Endothelial cell of umbilical vein (primary cell): ENCODE results near the gene PRC1. TPM values are rescaled to one million over a fixed set of nuclear protein-coding genes. Genes with fewer than 3 reads are reported as not detected.

Experiments used
- BruUV-seq: library from RNA; stranded (reverse); fragments of 400-500 nt; replicated peaks from 2 replicates; lab custom pipeline; 2021; lab: Mats Ljungman, UMichigan
- CTCF ChIA-PET: fragments of 300-600, 350-600 bp; sonication (Branson Sonifier 250); formaldehyde crosslinking; loops from one replicate; lab custom pipeline; 2021; ENCODE audit warnings: antibody characterized with exemption, inconsistent platforms; lab: Charles Lee
- POLR2A ChIA-PET: fragments of 300-600, 350-600 bp; sonication (Branson Sonifier 250); formaldehyde crosslinking; loops from one replicate; lab custom pipeline; 2021; ENCODE audit warnings: antibody characterized with exemption, inconsistent platforms; lab: Charles Lee
- DNase-seq: peaks from one replicate; pipeline ENCODE4 v3.0.0-alpha.2; 2011; ENCODE audit warnings: low read depth, low spot score
- FAIRE-seq: peaks from 2 replicates; lab custom pipeline; 2011; peaks lifted over from hg19 to GRCh38; lab: Jason Lieb, UNC
- H2AFZ ChIP-seq: 2 replicates; pipeline ENCODE4 v1.6.0; 2012; ENCODE audit warnings: low read depth, low read length, control low read depth, inconsistent platforms
- H3K27ac ChIP-seq: 2 replicates; pipeline ENCODE4 v1.5.1; 2011; ENCODE audit warnings: low read depth, mild to moderate bottlenecking, control low read depth, low read length, moderate library complexity; ENCODE audit not compliant: insufficient read depth
- H3K27me3 ChIP-seq, 2 experiments: 2 replicates each; pipeline versions ENCODE4 v1.6.0 to v1.6.1; 2011; ENCODE audit warnings: low read length in 2 of 2, mixed read lengths in 1 of 2; ENCODE audit not compliant: control insufficient read depth in 2 of 2, insufficient read depth in 2 of 2
- H3K36me3 ChIP-seq, 2 experiments: 2 replicates in 1 of 2; 3 replicates in 1 of 2; pipeline ENCODE4 v1.5.1; 2011; ENCODE audit warnings: low read length in 2 of 2, mild to moderate bottlenecking in 1 of 2, moderate library complexity in 1 of 2; ENCODE audit not compliant: control insufficient read depth in 2 of 2, insufficient read depth in 2 of 2; ENCODE audit errors: extremely low read depth in 1 of 2
- H3K4me1 ChIP-seq: 3 replicates; pipeline ENCODE4 v1.5.1; 2011; ENCODE audit warnings: mild to moderate bottlenecking, low read length; ENCODE audit not compliant: control insufficient read depth, insufficient read depth; ENCODE audit errors: extremely low read depth
- H3K4me2 ChIP-seq: 2 replicates; pipeline ENCODE4 v1.6.1; 2011; ENCODE audit warnings: low read length, control low read depth, mixed read lengths; ENCODE audit not compliant: insufficient read depth
- H3K4me3 ChIP-seq, 3 experiments: fragments of 200-600 bp in 1 of 3; sonication (generic), shearing (Covaris generic) in 1 of 3; replicated peaks in 1 of 3; 2 replicates each; pipeline ENCODE4 v1.5.1; 2011 to 2016; ENCODE audit warnings: control low read depth in 3 of 3, low read length in 3 of 3, mild to moderate bottlenecking in 2 of 3, inconsistent platforms in 1 of 3, low read depth in 1 of 3, moderate library complexity in 1 of 3; ENCODE audit not compliant: insufficient read depth in 1 of 3
- H3K79me2 ChIP-seq: 2 replicates; pipeline ENCODE4 v1.6.0; 2012; ENCODE audit warnings: low read length, inconsistent platforms; ENCODE audit not compliant: control insufficient read depth, insufficient read depth
- H3K9ac ChIP-seq: replicated peaks from 2 replicates; pipeline ENCODE3; 2011; ENCODE audit warnings: low read length, control low read depth; ENCODE audit not compliant: insufficient read depth; ENCODE audit errors: extremely low read depth
- H3K9me1 ChIP-seq: replicated peaks from 3 replicates; pipeline ENCODE4 v1.6.0; 2011; ENCODE audit warnings: mild to moderate bottlenecking, low read length; ENCODE audit not compliant: control insufficient read depth, insufficient read depth; ENCODE audit errors: extremely low read depth
- H3K9me3 ChIP-seq: replicated peaks from 2 replicates; pipeline ENCODE4 v1.5.1; 2012; ENCODE audit warnings: low read length, inconsistent platforms; ENCODE audit not compliant: control insufficient read depth, insufficient read depth
- H4K20me1 ChIP-seq: replicated peaks from 2 replicates; pipeline ENCODE3; 2011; ENCODE audit warnings: mild to moderate bottlenecking, low read length; ENCODE audit not compliant: control insufficient read depth, insufficient read depth; ENCODE audit errors: extremely low read depth
- JUN ChIP-seq: IDR thresholded peaks from 2 replicates; pipeline ENCODE4 v1.6.1; 2011; ENCODE audit warnings: borderline replicate concordance, low read depth; ENCODE audit not compliant: insufficient read length, insufficient read depth
- MYC ChIP-seq: IDR thresholded peaks from one replicate; pipeline ENCODE4 v1.6.1; 2011; ENCODE audit warnings: mild to moderate bottlenecking, low read depth, low read length
- POLR2A ChIP-seq: IDR thresholded peaks from 2 replicates; pipeline ENCODE4 v1.6.1; 2012; ENCODE audit warnings: low read depth, mild to moderate bottlenecking, control low read depth, low read length
- POLR2AphosphoS5 ChIP-seq: IDR thresholded peaks from 2 replicates; pipeline ENCODE4 v1.6.1; 2012; ENCODE audit warnings: low read depth, mild to moderate bottlenecking, control low read depth, low read length, moderate library complexity; ENCODE audit not compliant: insufficient read depth
- dilution Hi-C: fragments of 300-500 bp; cut with MboI; formaldehyde crosslinking; loops from one replicate; pipeline ENCODE4 v1.15.0; 2019; ENCODE audit warnings: low sequenced_read_pairs; ENCODE audit not compliant: extremely low pct_ligation_motif_present
- intact Hi-C: fragments of 100-400 bp; cut with micrococcal nuclease; formaldehyde crosslinking; loops from one replicate; pipeline ENCODE4 v1.10.0; 2022
- polyA plus RNA-seq, 4 experiments: library from polyadenylated mRNA; depleted of rRNA in 3 of 4; stranded (reverse) in 3 of 4; unstranded in 1 of 4; fragments of >200 nt; gene quantifications; 2 replicates each; pipeline versions ENCODE4 v1.2.1 to v1.2.3, GENCODE V29; 2011 to 2012; ENCODE audit warnings: missing spikeins in 1 of 4
- total RNA-seq: library from RNA; stranded (reverse); gene quantifications from 2 replicates; pipeline ENCODE4 v1.2.3, GENCODE V29; 2021
- TF ChIP-seq, protein P1 (sequence below): IDR thresholded peaks from 2 replicates; pipeline ENCODE4 v1.6.1; 2011; ENCODE audit not compliant: insufficient read depth, insufficient read length

Gene PRC1
- total and polyA plus RNA-seq, 2 donors (not counting 3 experiments of a cell fraction or from before 2014, with no cell fraction given), result 171 to 280 TPM

DNA sequence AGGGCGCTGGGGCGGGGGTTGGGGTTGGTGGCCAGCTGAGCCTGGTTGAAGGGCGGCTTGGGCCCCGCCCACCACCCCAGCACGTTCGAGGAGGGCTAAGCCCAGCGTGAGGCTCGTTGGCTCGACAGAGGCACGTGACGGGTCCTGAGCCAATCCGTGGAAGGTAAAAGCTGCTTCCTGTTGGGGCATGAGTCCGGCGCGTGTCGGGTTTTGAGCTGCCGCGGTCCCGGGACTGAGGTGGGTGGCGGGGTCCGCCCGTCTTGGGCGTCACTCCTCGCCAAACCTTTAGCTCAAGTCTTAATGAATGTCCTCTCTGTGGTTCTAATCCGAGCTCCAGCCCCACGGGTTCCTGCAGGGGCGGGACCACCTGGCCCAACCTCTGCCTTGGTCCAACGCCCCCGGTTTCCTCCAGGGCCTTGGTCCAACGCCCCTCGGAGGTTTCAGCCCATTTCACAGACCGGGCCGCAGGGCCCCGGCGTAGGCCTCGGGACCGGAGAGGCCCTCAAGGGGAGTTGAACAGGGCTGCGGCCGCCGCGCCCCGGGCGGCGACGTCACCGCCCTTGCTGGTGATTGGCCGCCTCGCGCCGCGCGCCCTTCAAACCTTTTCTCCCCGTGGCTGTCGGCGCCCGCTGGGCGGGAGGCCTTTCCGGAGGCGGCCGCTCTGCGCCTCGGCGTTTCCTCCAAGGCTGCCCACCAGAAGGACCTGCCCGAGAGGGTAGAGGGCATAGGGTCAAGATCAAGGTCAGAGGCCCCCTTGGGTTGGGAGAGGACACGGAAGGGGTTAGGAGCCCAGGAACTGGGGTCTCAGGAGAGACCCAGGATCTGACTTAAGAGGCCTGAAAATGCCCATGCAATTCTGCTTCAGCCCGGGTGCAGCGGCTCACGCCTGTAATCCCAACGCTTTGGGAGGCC is 39.4 kb downstream of the PRC1 start, which contains the start of gene RCCD1:
TSS of gene RCCD1 (plus strand) at position 173 of the 912 bp plus-strand sequence. CDS start 1,851 bp downstream, outside the sequence.
- intact Hi-C loops, result loop anchor here (1.0 kb wide), 1 partner anchor 20 kb away; the partner anchor contains the start of gene UNC45A

More for the DNA sequence above, 39.4 kb downstream of the PRC1 start, which contains the start of gene RCCD1:
- H3K9ac ChIP-seq, result peak within 1 kb of the TSS; percentile 95
- ChIA-PET POLR2A (interaction anchor here (0.5 kb wide), 1 partner anchor 56 kb away, joined by 4 read pairs; no protein-coding TSS in a partner anchor), CTCF (interaction anchor here (0.7 to 6.9 kb wide), 7 partner anchors 9 to 318 kb away, joined by 3 to 155 read pairs (median 19); partner anchors contain the start of genes HDDC3 and UNC45A)
- H3K79me2 ChIP-seq, result peaks cover 3% of the 10 kb centered on the region
- dilution Hi-C loops, result no loop called here
- H3K4me2 ChIP-seq, result peak within 1 kb of the TSS; percentile 82
- H3K4me3 ChIP-seq, result peak within 1 kb of the TSS; percentile 32 to 67 (median 63)
- peaks cover 12 to 31% of the 10 kb centered on the region in 2 experiments for H3K36me3 ChIP-seq
- DNase-seq, result peak; percentile 92
- no peaks in the 10 kb centered on the region for H4K20me1 ChIP-seq
- TSS peak; percentile 67 for BruUV-seq
- H3K27me3 ChIP-seq, result no peaks in the 10 kb centered on the region
- no peaks in the 10 kb centered on the region for H3K9me3 ChIP-seq
- peak within 1 kb of the TSS; percentile 45 for H2AFZ ChIP-seq
- peaks cover 13% of the 10 kb centered on the region for H3K4me1 ChIP-seq
- TF ChIP-seq POLR2A, result peak; percentile 89
- peak; percentile 89 for TF ChIP-seq POLR2AphosphoS5
- peak; percentile 70 for TF ChIP-seq MYC
- no peak for TF ChIP-seq JUN
- TF ChIP-seq, protein P1, sequence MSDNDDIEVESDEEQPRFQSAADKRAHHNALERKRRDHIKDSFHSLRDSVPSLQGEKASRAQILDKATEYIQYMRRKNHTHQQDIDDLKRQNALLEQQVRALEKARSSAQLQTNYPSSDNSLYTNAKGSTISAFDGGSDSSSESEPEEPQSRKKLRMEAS, result peak; percentile 98
- H3K27ac ChIP-seq, result peak within 1 kb of the TSS; percentile 96
- no peaks in the 10 kb centered on the region for H3K9me1 ChIP-seq
- FAIRE-seq, result peak; percentile 92
